ENCODE data around the gene EXOC5. TPM values are rescaled to one million over a fixed set of nuclear protein-coding genes. Genes with fewer than 3 reads are reported as not detected.
A peak's percentile ranks its signal among the peaks of the same experiment; 100 is the strongest.

The EXOC5 gene
- total RNA-seq, 1 donor from 2014 or later = 252 TPM

DNA sequence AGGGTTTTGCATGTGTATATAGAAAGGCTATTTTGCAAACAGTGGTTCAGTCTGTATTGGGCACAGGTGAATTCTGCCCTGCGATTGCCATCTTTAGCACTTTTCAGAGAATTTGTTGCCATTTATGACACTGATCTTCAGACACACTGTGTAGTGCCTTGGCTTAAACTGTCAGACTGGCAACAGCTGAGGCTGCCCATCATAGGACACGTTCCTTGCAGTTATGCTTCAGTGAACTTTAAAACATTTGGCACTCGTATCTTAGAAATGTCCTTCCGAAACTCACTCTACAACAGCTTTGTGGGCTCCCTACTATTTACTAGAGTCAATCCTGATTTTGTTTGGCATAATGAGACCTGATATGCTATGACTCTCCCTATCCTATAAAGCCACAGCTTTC lies 29.1 kb upstream of the EXOC5 start:
- H3K9me3 ChIP-seq (ENCODE audit: low read depth) = no peaks in the 10 kb centered on the region
- no peak overlapping the region for H2AFZ ChIP-seq (replicated peaks)
- no peaks in the 10 kb centered on the region for H4K20me1 ChIP-seq (ENCODE audit: low read depth)
- no peaks in the 10 kb centered on the region for H3K36me3 ChIP-seq
- no peaks in the 10 kb centered on the region for H3K36me3 Mint-ChIP-seq
- H3K4me1 ChIP-seq = peaks cover 82% of the 10 kb centered on the region
- peak overlapping the region; percentile 55 for H3K27ac ChIP-seq
- no peaks in the 10 kb centered on the region for H3K27me3 Mint-ChIP-seq (ENCODE audit: insufficient read depth, low read depth)
- no peaks in the 10 kb centered on the region for H3K27me3 ChIP-seq
- no peak for DNase-seq (ENCODE audit: low spot score)
- no peaks in the 10 kb centered on the region for H3K9me3 Mint-ChIP-seq
- peaks cover 37% of the 10 kb centered on the region for H3K4me1 Mint-ChIP-seq
- H3K79me2 ChIP-seq (ENCODE audit: low read depth) = no peaks in the 10 kb centered on the region
- H3K4me3 ChIP-seq = no peak overlapping the region
- no peak overlapping the region for H3K4me3 Mint-ChIP-seq
- no peak overlapping the region for H3K9ac ChIP-seq
- peaks cover 25% of the 10 kb centered on the region for H3F3A ChIP-seq (ENCODE audit: low read depth)
- H3K4me2 ChIP-seq = no peak overlapping the region
- TF ChIP-seq EZH2 (IDR thresholded peaks at IDR 0.05) = no peak
- no peak for TF ChIP-seq CTCF (IDR thresholded peaks at IDR 0.05)
- TF ChIP-seq EZH2phosphoT487 (IDR thresholded peaks at IDR 0.05) = no peak
- no peak overlapping the region for H3K27ac Mint-ChIP-seq

GRCh38 chr14:57295239-57295638 lies 26.5 kb upstream of the EXOC5 start:
- no peaks in the 10 kb centered on the region for H3K79me2 ChIP-seq (ENCODE audit: low read depth)
- H3K9ac ChIP-seq = no peak overlapping the region
- peaks cover 51% of the 10 kb centered on the region for H3F3A ChIP-seq (ENCODE audit: low read depth)
- peaks cover 96% of the 10 kb centered on the region for H3K4me1 ChIP-seq
- peak overlapping the region; percentile 46 for H3K27ac ChIP-seq
- TF ChIP-seq EZH2 (IDR thresholded peaks at IDR 0.05) = no peak
- TF ChIP-seq EZH2phosphoT487 (IDR thresholded peaks at IDR 0.05) = no peak
- no peak for TF ChIP-seq CTCF (IDR thresholded peaks at IDR 0.05)
- no peak for DNase-seq (ENCODE audit: low spot score)
- Mint-ChIP-seq H3K27me3 (ENCODE audit: insufficient read depth, low read depth) (no peaks in the 10 kb centered on the region), H3K27ac (peak overlapping the region; percentile 87), H3K4me3 (no peak overlapping the region), H3K9me3 (no peaks in the 10 kb centered on the region), H3K36me3 (no peaks in the 10 kb centered on the region), H3K4me1 (peaks cover 58% of the 10 kb centered on the region)
- no peaks in the 10 kb centered on the region for H3K27me3 ChIP-seq
- no peaks in the 10 kb centered on the region for H3K36me3 ChIP-seq
- H3K9me3 ChIP-seq (ENCODE audit: low read depth) = no peaks in the 10 kb centered on the region
- no peak overlapping the region for H2AFZ ChIP-seq (replicated peaks)
- H3K4me3 ChIP-seq = no peak overlapping the region
- H4K20me1 ChIP-seq (ENCODE audit: low read depth) = no peaks in the 10 kb centered on the region
- no peak overlapping the region for H3K4me2 ChIP-seq

- H3K27ac Mint-ChIP-seq = peak overlapping the region; percentile 97
- H3K4me1 ChIP-seq = peaks cover 96% of the 10 kb centered on the region
- no peak overlapping the region for H3K4me3 ChIP-seq
- no peaks in the 10 kb centered on the region for H3K27me3 Mint-ChIP-seq (ENCODE audit: insufficient read depth, low read depth)
- H3K9me3 ChIP-seq (ENCODE audit: low read depth) = no peaks in the 10 kb centered on the region
- no peak overlapping the region for H3K4me3 Mint-ChIP-seq
- H3K4me2 ChIP-seq = peak overlapping the region; percentile 74
- no peaks in the 10 kb centered on the region for H4K20me1 ChIP-seq (ENCODE audit: low read depth)
- no peaks in the 10 kb centered on the region for H3K36me3 Mint-ChIP-seq
- peaks cover 62% of the 10 kb centered on the region for H3F3A ChIP-seq (ENCODE audit: low read depth)
- no peaks in the 10 kb centered on the region for H3K36me3 ChIP-seq
- peak; percentile 22 for DNase-seq (ENCODE audit: low spot score)
- no peaks in the 10 kb centered on the region for H3K9me3 Mint-ChIP-seq
- peak; percentile 52 for TF ChIP-seq CTCF (IDR thresholded peaks at IDR 0.05)
- no peak for TF ChIP-seq EZH2phosphoT487 (IDR thresholded peaks at IDR 0.05)
- H2AFZ ChIP-seq (replicated peaks) = no peak overlapping the region
- no peak overlapping the region for H3K9ac ChIP-seq
- peaks cover 61% of the 10 kb centered on the region for H3K4me1 Mint-ChIP-seq
- no peaks in the 10 kb centered on the region for H3K27me3 ChIP-seq
- no peaks in the 10 kb centered on the region for H3K79me2 ChIP-seq (ENCODE audit: low read depth)
- H3K27ac ChIP-seq = peak overlapping the region; percentile 99
Observed at GRCh38 chr14:57293866-57294837, 25.4 kb upstream of the EXOC5 start.

Data from neural progenitor cell (in vitro differentiated cells).